ENCODE results near the gene PKD1L1.

GRCh38 chr7:47741984-47742383, 206.3 kb downstream of the PKD1L1 start:
- no peak for TF ChIP-seq CTCF (IDR thresholded peaks at IDR 0.05)
- no peak for TF ChIP-seq POLR2A (IDR thresholded peaks at IDR 0.05)
